Neural progenitor cell (in vitro differentiated cells): ENCODE data around the gene AJUBA.

Experiments used
- CTCF ChIP-seq: fragments of 200-600 bp; sonication (generic); IDR thresholded peaks from 2 replicates; pipeline ENCODE4 v1.5.1; 2017; ENCODE audit warnings: antibody characterized with exemption, mild to moderate bottlenecking
- EZH2 ChIP-seq: fragments of 200-600 bp; sonication (generic); IDR thresholded peaks from 2 replicates; pipeline ENCODE4 v1.6.1; 2017; ENCODE audit warnings: antibody characterized with exemption, mild to moderate bottlenecking, moderate library complexity
- EZH2phosphoT487 ChIP-seq: fragments of 200-600 bp; sonication (generic); IDR thresholded peaks from 2 replicates; pipeline ENCODE4 v1.6.1; 2017; ENCODE audit warnings: antibody characterized with exemption

DNA sequence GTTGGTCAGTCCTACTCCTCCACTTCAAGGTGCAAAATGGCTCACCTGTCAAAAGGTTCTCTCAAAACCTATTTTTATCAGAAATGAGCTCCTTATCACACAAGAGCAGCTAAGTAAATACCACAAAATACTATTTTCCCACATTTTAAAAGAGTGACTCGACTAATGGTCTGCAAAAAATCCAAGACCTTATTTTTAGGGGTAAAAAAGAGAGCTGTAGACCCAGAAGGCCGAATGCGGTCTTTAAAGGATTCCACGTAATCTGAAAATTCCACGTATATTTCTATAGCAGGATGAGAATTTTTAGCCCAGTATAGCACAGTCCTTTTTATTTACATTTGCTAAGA, 23.8 kb upstream of the AJUBA start:
- TF ChIP-seq CTCF, result no peak
- no peak for TF ChIP-seq EZH2phosphoT487
- TF ChIP-seq EZH2, result no peak
